HG03039 (cell line): ENCODE measurements around the gene VGLL2.

ENCODE experiments used
- ATAC-seq: cut with Tn5 transposase; IDR thresholded peaks from one replicate; pipeline ENCODE4 v1.9.1; 2021; ENCODE audit warnings: mild to moderate bottlenecking, moderate library complexity; ENCODE audit not compliant: unreplicated experiment

The VGLL2 gene

GRCh38 chr6:117268924-117269323 is 3.6 kb downstream of the VGLL2 start:
- no peak for ATAC-seq

DNA sequence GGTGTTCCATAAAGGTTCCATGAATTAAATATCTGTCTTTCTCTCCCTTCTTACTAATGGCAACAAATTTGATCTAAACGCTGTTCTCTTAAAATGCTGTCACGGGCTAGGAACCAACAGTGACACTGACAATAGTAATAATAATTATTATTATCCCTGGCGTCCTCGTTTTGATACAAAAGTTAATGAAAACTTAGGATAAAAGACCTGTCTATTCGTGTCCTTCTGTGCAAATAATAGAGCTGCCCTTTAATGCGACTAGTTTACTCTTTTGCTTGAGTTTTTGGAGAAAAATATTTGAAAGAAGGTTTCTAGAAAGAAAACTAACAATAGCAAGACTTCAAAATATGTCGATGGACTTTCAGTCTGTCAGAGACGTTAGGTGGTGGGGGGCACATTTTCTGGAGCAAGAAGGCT is 4.3 kb downstream of the VGLL2 start:
- ATAC-seq = no peak

DNA sequence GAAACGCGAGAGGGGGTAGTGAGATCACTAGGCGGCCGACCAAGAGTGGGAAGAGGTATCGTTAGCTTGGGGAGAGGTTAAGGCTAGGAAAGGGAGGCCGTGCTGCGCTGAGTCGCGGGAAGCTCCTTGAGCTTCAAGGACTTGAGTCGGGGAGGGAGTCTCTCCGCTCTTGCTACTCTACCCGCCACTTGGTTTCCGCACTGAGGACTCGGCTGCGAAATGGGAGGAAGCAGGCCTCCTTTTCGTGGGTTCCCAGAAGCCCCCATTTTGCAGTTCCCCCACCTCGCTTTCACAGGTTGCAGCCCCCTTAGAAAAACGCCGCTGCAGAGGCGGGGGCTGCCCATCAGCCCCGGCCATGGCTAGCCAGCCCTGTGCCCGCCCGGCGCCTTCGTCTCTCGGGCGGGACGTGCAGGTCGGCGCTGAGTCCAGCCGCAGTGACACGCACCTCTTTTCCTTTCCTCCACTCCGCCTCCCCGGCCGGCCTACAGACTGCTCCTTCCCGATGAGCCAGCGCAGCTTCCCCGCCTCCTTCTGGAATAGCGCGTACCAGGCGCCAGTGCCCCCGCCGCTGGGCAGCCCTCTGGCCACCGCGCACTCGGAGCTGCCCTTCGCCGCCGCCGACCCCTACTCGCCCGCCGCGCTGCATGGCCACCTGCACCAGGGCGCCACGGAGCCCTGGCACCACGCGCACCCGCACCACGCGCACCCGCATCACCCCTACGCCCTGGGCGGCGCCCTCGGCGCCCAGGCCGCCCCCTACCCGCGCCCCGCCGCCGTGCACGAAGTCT is 4.9 kb downstream of the VGLL2 start:
- ATAC-seq = no peak

DNA sequence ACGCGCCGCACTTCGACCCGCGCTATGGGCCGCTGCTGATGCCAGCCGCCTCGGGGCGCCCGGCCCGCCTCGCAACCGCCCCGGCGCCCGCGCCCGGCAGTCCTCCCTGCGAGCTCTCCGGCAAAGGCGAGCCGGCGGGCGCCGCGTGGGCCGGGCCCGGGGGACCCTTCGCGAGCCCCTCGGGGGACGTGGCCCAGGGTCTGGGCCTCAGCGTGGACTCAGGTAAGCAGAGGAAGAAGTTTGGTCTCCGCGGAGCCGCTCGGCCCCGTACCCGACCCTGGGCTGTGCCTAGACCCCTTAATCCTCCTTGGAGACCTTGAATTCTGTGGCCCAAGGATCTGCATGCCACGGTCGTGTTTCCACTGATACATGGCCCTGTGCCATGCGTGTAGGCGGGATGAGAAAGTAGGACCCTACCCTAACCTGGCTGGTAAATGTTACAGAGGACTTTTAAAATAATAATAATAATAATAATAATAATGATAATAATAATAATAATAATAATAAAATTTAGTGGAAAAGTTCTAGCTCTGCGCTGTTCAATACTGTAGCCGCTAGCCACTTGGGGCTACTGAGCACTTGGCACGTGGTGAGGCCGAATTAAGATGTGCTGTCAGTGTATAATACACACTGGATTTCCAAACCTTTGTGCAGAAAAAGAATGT is 5.6 kb downstream of the VGLL2 start:
- ATAC-seq = no peak

GRCh38 chr6:117272032-117272866 is 6.9 kb downstream of the VGLL2 start:
- ATAC-seq = no peak

DNA sequence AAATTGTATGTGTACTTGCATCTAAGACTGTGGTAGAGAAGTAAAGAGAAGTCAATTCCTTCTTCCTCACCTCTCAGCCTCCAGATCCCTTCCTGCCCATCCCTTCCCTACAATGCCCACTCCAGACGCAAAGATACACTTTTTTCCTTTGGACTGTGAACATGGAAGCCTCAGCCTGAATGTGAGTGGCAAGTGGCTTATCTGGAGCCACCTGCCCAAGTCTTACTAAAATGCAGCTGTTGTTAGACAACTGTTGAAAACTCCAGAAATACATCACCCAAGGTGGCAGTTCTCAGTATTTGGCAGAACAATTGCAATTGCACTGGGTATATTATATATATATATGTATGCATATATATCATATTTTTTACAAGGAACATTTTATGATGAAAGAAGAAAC is 7.5 kb downstream of the VGLL2 start:
- no peak for ATAC-seq

DNA sequence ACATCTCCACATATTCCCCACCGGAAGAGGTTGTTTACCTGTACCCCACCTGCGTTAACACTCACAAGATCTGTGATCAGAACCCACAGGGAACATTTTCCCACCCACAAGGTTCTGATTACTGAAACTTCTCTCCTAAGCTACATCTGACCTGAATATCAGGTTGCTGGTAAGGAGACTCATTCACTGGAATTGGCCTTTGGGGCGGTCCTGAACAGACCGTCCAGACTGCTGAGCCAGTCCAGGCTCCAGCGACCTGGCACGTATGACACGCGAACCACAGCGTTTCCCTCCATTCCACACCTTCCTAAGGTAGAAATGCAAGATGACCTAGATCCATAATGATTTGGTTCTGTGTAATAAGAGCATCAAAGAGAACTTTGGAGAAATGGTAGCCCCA is 9.8 kb downstream of the VGLL2 start:
- no peak for ATAC-seq

- no peak for ATAC-seq
These were observed 10.4 kb downstream of the VGLL2 start for GRCh38 chr6:117275711-117276110.

DNA sequence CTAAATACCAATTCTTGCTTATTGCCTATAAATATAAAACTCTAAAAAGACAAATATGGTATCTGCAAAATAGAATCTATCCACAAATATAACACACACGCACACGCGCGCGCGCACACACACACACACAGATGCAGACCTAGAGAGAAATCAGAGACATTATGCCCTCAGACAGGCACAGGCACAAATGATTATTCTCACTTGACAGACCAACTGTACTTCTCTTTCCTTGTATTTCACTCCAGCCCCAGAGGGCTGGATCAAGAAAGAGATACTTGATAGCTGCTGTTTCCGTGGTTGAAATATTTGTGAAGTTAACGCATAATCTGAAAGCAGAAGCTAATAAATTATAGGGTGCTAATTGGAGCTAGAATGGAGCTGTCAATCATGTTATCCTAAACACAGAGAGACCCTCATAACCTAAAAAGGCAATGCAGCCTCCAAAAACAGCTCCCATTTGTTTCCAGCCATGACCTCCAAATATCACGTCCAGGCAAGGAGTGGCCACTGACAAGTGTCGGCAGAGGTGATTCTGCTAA is 11.5 kb downstream of the VGLL2 start:
- ATAC-seq = no peak

DNA sequence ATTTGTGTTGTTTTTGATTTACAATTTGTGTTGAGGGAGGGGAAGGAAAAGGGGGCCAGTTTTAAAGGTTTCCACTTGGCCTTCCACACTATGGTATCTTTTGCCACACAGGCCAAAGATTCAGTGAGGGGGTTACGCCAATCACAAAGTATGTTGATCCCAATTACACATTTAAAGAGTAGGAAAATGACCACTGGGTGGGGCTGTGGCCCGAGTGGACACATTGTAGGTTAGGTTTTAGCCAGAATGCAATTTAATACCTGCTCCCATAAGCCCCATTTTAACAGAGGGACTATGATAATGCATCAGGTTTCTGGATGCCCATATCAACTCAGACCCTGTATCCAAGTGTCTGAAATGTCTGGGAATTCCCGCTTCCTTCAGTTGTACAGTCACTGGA is 15.6 kb downstream of the VGLL2 start:
- ATAC-seq = no peak

GRCh38 chr6:117288083-117288715 is 22.8 kb downstream of the VGLL2 start:
- ATAC-seq = no peak

DNA sequence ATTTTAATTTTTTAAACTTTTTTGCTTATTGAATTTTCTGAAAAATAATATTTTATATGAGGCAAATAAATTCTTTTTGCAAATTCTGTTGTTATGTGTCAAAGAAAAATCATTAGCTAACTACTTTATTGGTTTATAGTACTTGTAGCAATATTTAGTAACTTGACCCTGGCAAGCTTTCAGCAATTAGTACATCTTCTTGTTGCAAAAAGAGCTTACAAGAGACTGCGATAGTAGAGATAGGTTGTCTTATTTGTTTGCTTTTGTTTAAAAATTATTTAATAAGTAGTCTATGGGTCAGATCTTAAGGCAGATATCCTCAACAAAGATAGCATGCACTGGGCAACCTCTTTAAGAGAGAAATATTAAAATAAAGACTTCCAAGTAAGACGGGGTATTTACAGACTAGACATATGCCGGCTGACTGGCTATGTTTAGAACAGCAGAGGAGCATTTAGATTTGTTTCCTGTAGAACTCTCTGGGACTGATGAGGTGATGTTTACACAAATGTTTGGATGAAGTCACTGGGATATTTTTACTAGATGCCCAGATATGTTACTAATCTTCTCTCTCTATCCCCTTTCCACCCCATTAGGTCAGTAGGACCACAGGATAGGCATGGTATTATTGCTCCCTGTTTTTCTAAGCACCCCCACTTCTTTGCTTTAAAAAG is 25.0 kb downstream of the VGLL2 start:
- ATAC-seq = no peak

- ATAC-seq = no peak
These were observed 33.6 kb downstream of the VGLL2 start for GRCh38 chr6:117298941-117299340.

DNA sequence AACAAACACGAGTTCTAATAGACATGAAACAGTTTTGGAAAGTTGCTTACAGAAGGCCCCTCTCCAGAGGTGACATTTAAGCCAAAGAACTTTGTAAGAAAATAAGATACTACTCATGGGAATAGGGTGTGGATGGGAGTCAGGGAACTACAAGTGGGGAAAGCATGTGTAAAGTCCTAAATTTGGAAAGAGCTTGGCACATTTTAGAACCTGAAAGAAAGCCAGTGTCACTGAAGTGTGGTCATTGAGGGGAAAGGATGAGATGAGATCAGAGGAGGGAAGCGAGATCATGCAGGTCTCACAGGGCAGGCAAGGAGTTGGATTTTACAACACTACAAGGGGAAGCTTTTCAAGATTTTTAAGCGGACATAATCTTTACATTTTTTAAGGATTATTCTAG is 38.0 kb downstream of the VGLL2 start:
- no peak for ATAC-seq

DNA sequence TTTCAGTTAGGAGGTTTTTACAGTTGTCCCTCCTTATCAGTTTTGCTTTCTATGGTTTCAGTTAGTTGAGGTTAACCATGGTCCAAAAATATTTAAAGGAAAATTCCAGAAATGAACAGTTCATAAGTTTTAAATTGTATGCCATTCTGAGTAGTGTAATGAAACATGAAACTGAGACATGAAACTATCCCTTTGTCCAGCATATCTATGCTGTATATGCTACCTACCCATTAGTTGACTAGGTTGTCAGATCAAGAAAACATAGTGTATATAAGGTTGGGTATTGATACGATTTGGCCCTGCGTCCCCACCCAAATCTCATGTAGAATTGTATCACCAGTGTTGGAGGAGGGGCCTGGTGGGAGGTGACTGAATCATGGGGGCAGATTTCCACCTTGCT is 39.1 kb downstream of the VGLL2 start:
- ATAC-seq = no peak

GRCh38 chr6:117306227-117306790 is 41.0 kb downstream of the VGLL2 start:
- ATAC-seq = no peak

- no peak for ATAC-seq
These were observed 42.3 kb downstream of the VGLL2 start for GRCh38 chr6:117307655-117308054.

DNA sequence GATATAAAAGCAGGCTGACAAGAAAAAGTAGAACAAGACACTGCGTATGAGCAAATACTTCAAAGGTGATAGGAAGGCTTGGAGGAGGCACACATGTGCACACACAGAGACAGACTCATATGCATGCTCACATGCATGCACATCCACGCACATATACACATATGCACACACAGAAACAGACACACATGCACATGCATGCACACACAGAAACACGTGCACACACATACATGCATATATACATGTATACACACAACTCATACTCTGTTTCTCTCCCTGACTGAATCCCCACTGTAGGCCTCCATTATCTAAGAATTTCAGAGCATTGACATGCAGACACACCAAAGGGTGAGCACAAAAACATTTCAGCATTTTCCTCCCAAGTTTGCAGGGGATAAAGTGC is 43.7 kb downstream of the VGLL2 start:
- no peak for ATAC-seq

GRCh38 chr6:117309611-117310010 is 44.3 kb downstream of the VGLL2 start:
- no peak for ATAC-seq

DNA sequence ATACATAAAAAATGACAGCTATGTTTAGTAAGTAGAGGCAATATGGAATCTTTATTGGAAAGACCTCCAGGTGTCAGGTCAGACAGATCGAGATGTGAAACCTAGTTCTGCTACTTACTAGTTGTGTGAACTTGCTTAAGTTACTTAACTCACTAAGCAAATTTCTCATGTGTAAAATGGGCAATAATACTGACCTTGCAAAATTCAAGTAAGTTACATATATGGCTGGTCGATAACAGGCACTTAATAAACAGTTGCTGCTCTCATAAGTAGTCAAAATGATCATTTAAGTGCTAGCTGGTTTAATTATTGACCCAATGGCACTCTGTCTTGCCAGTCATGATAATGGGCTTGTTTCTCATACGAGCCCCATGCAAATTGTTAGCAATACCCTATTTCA is 46.0 kb downstream of the VGLL2 start:
- no peak for ATAC-seq
